Gastrocnemius medialis (tissue), 4 donors: Measurements from ENCODE around the gene VAV2. TPM values are rescaled to one million over a fixed set of nuclear protein-coding genes. Genes with fewer than 3 reads are reported as not detected.

ENCODE experiments used
- ATAC-seq, 2 donors: fragments of 150-250 bp; one replicate each; pipeline ENCODE4 v1.9.1; 2016
- DNase-seq, 2 donors: peaks; one replicate each; pipeline ENCODE4 v3.0.0-alpha.2; 2019
- H3K27ac ChIP-seq, 4 donors: fragments of 200-600 bp; sonication (generic); 1 replicate in 1 of 4; 2 replicates in 3 of 4; pipeline ENCODE4 v1.5.1; 2016 to 2018; ENCODE audit warnings: mild to moderate bottlenecking in 2 of 4, moderate library complexity in 1 of 4
- H3K27me3 ChIP-seq, 3 donors: fragments of 200-600 bp; sonication (generic) in 2 of 3; 1 replicate in 1 of 3; 2 replicates in 2 of 3; pipeline versions ENCODE4 v1.5.1 to v1.6.0; 2016 to 2019; ENCODE audit warnings: mild to moderate bottlenecking in 1 of 3, moderate library complexity in 1 of 3
- H3K36me3 ChIP-seq, 2 donors: fragments of 200-600 bp; sonication (generic) in 1 of 2; one replicate each; pipeline ENCODE4 v1.5.1; 2017 to 2018
- H3K4me1 ChIP-seq, 2 donors: fragments of 200-600 bp; sonication (generic) in 1 of 2; one replicate each; pipeline ENCODE4 v1.5.1; 2016 to 2017; ENCODE audit warnings: mild to moderate bottlenecking in 2 of 2
- H3K4me3 ChIP-seq, 4 donors: fragments of 200-600 bp; sonication (generic) in 3 of 4; 1 replicate in 1 of 4; 2 replicates in 3 of 4; pipeline ENCODE4 v1.5.1; 2016 to 2019; ENCODE audit warnings: mild to moderate bottlenecking in 2 of 4
- H3K9me3 ChIP-seq, 3 donors: fragments of 200-600 bp; sonication (generic) in 2 of 3; 1 replicate in 1 of 3; 2 replicates in 2 of 3; pipeline ENCODE4 v1.5.1; 2016 to 2019
- CTCF ChIP-seq, 5 experiments: fragments of 450-650 bp in 3 of 5; fragments of 200-600 bp in 2 of 5; sonication (generic) in 2 of 5; IDR thresholded peaks in 4 of 5; conservative IDR thresholded peaks in 1 of 5; 1 replicate in 4 of 5; 2 replicates in 1 of 5; pipeline ENCODE4 v1.5.1; 2016 to 2019; ENCODE audit warnings: antibody characterized with exemption in 5 of 5, mild to moderate bottlenecking in 3 of 5, moderate library complexity in 3 of 5
- POLR2A ChIP-seq, 2 donors: fragments of 450-650 bp; IDR thresholded peaks; one replicate each; pipeline ENCODE4 v1.6.1; 2017; ENCODE audit warnings: antibody characterized with exemption in 2 of 2, mild to moderate bottlenecking in 2 of 2, moderate library complexity in 2 of 2
- in situ Hi-C, 4 donors: fragments of 200-750 bp; cut with MboI; loops; one replicate each; pipeline versions ENCODE4 v1.15.0 to v1.8.0; 2017; ENCODE audit warnings: low sequenced_read_pairs in 4 of 4
- intact Hi-C: fragments of 100-400 bp; cut with DNase I; formaldehyde crosslinking; loops from one replicate; pipeline ENCODE4 v1.15.1; 2023; ENCODE audit warnings: low total_unique reads
- total RNA-seq, 4 donors: library from RNA; depleted of rRNA; stranded (reverse); fragments of >200 nt; gene quantifications; one replicate each; pipeline versions ENCODE4 v1.1.0 to v1.2.3, GENCODE V29; 2016

VAV2 gene
- total RNA-seq, 4 donors from 2014 or later: 0.51 to 1.2 (median 0.97) TPM

GRCh38 chr9:134010310-134011173, 18.4 kb upstream of the VAV2 start:
- no peak for DNase-seq
- intact Hi-C loops (no loop called here), in situ Hi-C loops (no loop called here)
- no peaks in the 10 kb centered on the region for H3K36me3 ChIP-seq
- TF ChIP-seq POLR2A (IDR thresholded peaks at IDR 0.05) (no peak), CTCF (IDR thresholded peaks at IDR 0.05 in 4 of 5, conservative IDR thresholded peaks at IDR 0.05 in 1 of 5) (no peak)
- ATAC-seq: no peak
- no peak overlapping the region for H3K27ac ChIP-seq
- no peaks in the 10 kb centered on the region for H3K9me3 ChIP-seq
- no peaks in the 10 kb centered on the region for H3K4me1 ChIP-seq
- H3K4me3 ChIP-seq: no peak overlapping the region
- H3K27me3 ChIP-seq: peaks cover 0 to 5% (median 0%) of the 10 kb centered on the region in 3 donors

- Histone ChIP-seq H3K9me3 (no peaks in the 10 kb centered on the region), H3K27me3 (peaks cover 0 to 12% (median 3%) of the 10 kb centered on the region in 3 donors), H3K4me1 (no peaks in the 10 kb centered on the region), H3K27ac (no peak overlapping the region), H3K36me3 (no peaks in the 10 kb centered on the region), H3K4me3 (no peak overlapping the region)
- intact Hi-C loops: no loop called here
- DNase-seq: no peak
- in situ Hi-C loops: no loop called here
- no peak for TF ChIP-seq CTCF (IDR thresholded peaks at IDR 0.05 in 4 of 5, conservative IDR thresholded peaks at IDR 0.05 in 1 of 5)
- no peak for ATAC-seq
Measured at GRCh38 chr9:134007571-134007970, 15.4 kb upstream of the VAV2 start.

- in situ Hi-C loops: no loop called here
- intact Hi-C loops: no loop called here
- no peak for ATAC-seq
Measured at GRCh38 chr9:134007150-134007549, 15.0 kb upstream of the VAV2 start.

GRCh38 chr9:134005381-134005780, 13.3 kb upstream of the VAV2 start:
- no peak for ATAC-seq
- in situ Hi-C loops: no loop called here
- intact Hi-C loops: no loop called here
- Histone ChIP-seq H3K4me3 (no peak overlapping the region), H3K4me1 (no peaks in the 10 kb centered on the region), H3K36me3 (no peaks in the 10 kb centered on the region), H3K27me3 (peaks cover 0 to 12% (median 3%) of the 10 kb centered on the region in 3 donors), H3K27ac (no peak overlapping the region), H3K9me3 (no peaks in the 10 kb centered on the region)
- no peak for DNase-seq
- TF ChIP-seq POLR2A (IDR thresholded peaks at IDR 0.05) (no peak), CTCF (IDR thresholded peaks at IDR 0.05 in 4 of 5, conservative IDR thresholded peaks at IDR 0.05 in 1 of 5) (no peak)

More at GRCh38 chr9:134007150-134007549, 15.0 kb upstream of the VAV2 start:
- Histone ChIP-seq H3K9me3 (no peaks in the 10 kb centered on the region), H3K36me3 (no peaks in the 10 kb centered on the region), H3K4me3 (no peak overlapping the region), H3K27me3 (peaks cover 0 to 12% (median 3%) of the 10 kb centered on the region in 3 donors), H3K4me1 (no peaks in the 10 kb centered on the region), H3K27ac (no peak overlapping the region)
- no peak for TF ChIP-seq CTCF (IDR thresholded peaks at IDR 0.05 in 4 of 5, conservative IDR thresholded peaks at IDR 0.05 in 1 of 5)
- TF ChIP-seq POLR2A (IDR thresholded peaks at IDR 0.05): no peak
- no peak for DNase-seq
